WTC11 (cell line): ENCODE measurements around the gene AGPAT3.

Experiments used
- ATF1 ChIP-seq: sonication (generic); formaldehyde crosslinking; IDR thresholded peaks from 2 replicates; pipeline ENCODE4 v1.8.1; 2023; ENCODE audit warnings: mild to moderate bottlenecking, moderate library complexity, missing genetic modification reagents
- FOXK1 ChIP-seq: sonication (generic); formaldehyde crosslinking; IDR thresholded peaks from 2 replicates; pipeline ENCODE4 v1.8.0; 2022; ENCODE audit warnings: mild to moderate bottlenecking, moderate library complexity, missing genetic modification reagents
- JAZF1 ChIP-seq: fragments of 250-450 bp; sonication (Bioruptor Pico); IDR thresholded peaks from 2 replicates; pipeline ENCODE4 v1.9.0; 2021; ENCODE audit warnings: moderate library complexity, mild to moderate bottlenecking, inconsistent platforms
- NFYB ChIP-seq: sonication (generic); formaldehyde crosslinking; conservative IDR thresholded peaks from 2 replicates; pipeline ENCODE4 v1.8.0; 2022; ENCODE audit warnings: low read depth, missing genetic modification reagents
- PRRX2 ChIP-seq: fragments of 250-450 bp; sonication (Bioruptor Pico); IDR thresholded peaks from 2 replicates; pipeline ENCODE4 v1.8.0; 2021; ENCODE audit warnings: mild to moderate bottlenecking
- SP1 ChIP-seq: sonication (generic); formaldehyde crosslinking; conservative IDR thresholded peaks from 2 replicates; pipeline ENCODE4 v1.8.1; 2022; ENCODE audit warnings: missing genetic modification reagents
- ZNF219 ChIP-seq: sonication (generic); formaldehyde crosslinking; IDR thresholded peaks from 2 replicates; pipeline ENCODE4 v1.8.0; 2023; ENCODE audit warnings: missing genetic modification reagents, mild to moderate bottlenecking, borderline replicate concordance
- ZNF263 ChIP-seq: sonication (generic); formaldehyde crosslinking; IDR thresholded peaks from 2 replicates; pipeline ENCODE4 v1.8.1; 2022; ENCODE audit warnings: low read depth, mild to moderate bottlenecking, moderate library complexity, missing genetic modification reagents
- TF ChIP-seq, protein P1 (sequence below): sonication (generic); formaldehyde crosslinking; IDR thresholded peaks from 2 replicates; pipeline ENCODE4 v1.8.0; 2022; ENCODE audit warnings: mild to moderate bottlenecking, missing genetic modification reagents
- TF ChIP-seq, protein P2 (sequence below): fragments of 200-600 bp; IDR thresholded peaks from 2 replicates; pipeline ENCODE4 v1.8.0; 2022; ENCODE audit warnings: antibody characterized with exemption
- TF ChIP-seq, protein P3 (sequence below): sonication (generic); formaldehyde crosslinking; IDR thresholded peaks from 2 replicates; pipeline ENCODE4 v1.8.0; 2022; ENCODE audit warnings: mild to moderate bottlenecking, missing genetic modification reagents
- TF ChIP-seq, protein P4 (sequence below): sonication (generic); formaldehyde crosslinking; IDR thresholded peaks from 2 replicates; pipeline ENCODE4 v1.8.1; 2023; ENCODE audit warnings: mild to moderate bottlenecking, missing genetic modification reagents, moderate library complexity
- TF ChIP-seq, protein P5 (sequence below): sonication (generic); formaldehyde crosslinking; conservative IDR thresholded peaks from 2 replicates; pipeline ENCODE4 v1.8.1; 2022; ENCODE audit warnings: mild to moderate bottlenecking, missing genetic modification reagents

DNA sequence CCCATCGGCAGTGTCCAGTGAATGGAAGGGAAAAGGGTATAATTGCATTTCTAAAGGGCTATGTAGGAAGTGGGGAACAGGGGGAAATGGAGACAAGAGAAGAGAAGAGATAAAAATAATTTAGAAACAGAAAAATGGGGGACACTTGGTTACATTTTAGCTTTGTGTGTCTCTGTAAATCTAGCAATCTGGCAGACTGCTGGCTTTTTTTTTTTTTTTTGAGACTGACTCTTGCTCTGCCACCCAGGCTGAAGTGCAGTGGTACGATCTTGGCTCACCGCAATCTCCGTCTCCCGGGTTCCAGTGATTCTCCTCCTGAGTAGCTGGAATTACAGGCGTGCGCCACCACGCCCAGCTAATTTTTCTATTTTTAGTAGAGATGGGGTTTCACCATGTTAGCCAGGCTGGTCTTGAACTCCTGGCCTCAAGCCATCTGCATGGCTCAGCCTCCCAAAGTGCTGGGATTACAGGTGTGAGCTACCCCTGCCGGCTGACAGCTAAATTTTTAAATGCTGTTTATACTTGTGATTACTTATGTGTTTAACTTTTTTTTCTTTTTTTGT lies 53.4 kb downstream of the AGPAT3 start:
- no peak for TF ChIP-seq SP1
- TF ChIP-seq, protein P1, sequence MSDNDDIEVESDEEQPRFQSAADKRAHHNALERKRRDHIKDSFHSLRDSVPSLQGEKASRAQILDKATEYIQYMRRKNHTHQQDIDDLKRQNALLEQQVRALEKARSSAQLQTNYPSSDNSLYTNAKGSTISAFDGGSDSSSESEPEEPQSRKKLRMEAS: no peak
- TF ChIP-seq, protein P2, sequence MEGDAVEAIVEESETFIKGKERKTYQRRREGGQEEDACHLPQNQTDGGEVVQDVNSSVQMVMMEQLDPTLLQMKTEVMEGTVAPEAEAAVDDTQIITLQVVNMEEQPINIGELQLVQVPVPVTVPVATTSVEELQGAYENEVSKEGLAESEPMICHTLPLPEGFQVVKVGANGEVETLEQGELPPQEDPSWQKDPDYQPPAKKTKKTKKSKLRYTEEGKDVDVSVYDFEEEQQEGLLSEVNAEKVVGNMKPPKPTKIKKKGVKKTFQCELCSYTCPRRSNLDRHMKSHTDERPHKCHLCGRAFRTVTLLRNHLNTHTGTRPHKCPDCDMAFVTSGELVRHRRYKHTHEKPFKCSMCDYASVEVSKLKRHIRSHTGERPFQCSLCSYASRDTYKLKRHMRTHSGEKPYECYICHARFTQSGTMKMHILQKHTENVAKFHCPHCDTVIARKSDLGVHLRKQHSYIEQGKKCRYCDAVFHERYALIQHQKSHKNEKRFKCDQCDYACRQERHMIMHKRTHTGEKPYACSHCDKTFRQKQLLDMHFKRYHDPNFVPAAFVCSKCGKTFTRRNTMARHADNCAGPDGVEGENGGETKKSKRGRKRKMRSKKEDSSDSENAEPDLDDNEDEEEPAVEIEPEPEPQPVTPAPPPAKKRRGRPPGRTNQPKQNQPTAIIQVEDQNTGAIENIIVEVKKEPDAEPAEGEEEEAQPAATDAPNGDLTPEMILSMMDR: no peak
- no peak for TF ChIP-seq JAZF1 (CRISPR knock-in tag)
- TF ChIP-seq NFYB (CRISPR knock-in tag): no peak
- no peak for TF ChIP-seq ZNF219 (CRISPR knock-in tag)
- TF ChIP-seq, protein P3, sequence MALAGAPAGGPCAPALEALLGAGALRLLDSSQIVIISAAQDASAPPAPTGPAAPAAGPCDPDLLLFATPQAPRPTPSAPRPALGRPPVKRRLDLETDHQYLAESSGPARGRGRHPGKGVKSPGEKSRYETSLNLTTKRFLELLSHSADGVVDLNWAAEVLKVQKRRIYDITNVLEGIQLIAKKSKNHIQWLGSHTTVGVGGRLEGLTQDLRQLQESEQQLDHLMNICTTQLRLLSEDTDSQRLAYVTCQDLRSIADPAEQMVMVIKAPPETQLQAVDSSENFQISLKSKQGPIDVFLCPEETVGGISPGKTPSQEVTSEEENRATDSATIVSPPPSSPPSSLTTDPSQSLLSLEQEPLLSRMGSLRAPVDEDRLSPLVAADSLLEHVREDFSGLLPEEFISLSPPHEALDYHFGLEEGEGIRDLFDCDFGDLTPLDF: no peak
- TF ChIP-seq, protein P4, sequence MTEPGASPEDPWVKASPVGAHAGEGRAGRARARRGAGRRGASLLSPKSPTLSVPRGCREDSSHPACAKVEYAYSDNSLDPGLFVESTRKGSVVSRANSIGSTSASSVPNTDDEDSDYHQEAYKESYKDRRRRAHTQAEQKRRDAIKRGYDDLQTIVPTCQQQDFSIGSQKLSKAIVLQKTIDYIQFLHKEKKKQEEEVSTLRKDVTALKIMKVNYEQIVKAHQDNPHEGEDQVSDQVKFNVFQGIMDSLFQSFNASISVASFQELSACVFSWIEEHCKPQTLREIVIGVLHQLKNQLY (CRISPR knock-in tag): no peak
- no peak for TF ChIP-seq PRRX2
- TF ChIP-seq FOXK1 (CRISPR knock-in tag): no peak
- TF ChIP-seq ATF1: no peak
- TF ChIP-seq, protein P5, sequence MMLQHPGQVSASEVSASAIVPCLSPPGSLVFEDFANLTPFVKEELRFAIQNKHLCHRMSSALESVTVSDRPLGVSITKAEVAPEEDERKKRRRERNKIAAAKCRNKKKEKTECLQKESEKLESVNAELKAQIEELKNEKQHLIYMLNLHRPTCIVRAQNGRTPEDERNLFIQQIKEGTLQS (CRISPR knock-in tag): no peak
- no peak for TF ChIP-seq ZNF263 (CRISPR knock-in tag)
